ENCODE measurements around the gene TM9SF4.
A peak's percentile ranks its signal among the peaks of the same experiment; 100 is the strongest.

Gene TM9SF4

DNA sequence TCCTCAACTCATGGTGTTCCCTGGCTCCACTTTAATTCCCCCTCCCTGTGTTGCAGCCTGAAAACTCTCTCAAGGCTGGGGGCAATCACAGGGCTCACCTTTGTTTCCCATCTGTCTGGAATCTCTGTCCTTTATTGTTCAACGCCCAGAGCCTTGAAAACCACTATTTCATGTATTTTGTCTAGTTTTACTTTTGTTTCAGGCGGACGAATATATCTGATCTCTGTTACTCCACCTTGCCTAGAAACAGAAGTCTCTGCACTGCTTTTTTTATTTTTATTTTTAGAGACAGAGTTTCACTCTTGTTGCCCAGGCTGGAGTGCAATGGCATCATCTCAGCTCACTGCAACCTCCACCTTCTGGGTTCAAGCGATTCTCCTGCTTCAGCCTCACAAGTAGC lies 70.4 kb downstream of the TM9SF4 start:
- peaks cover 4% of the 10 kb centered on the region for H3K36me3 Mint-ChIP-seq (ENCODE audit: insufficient read depth)
- no peak for DNase-seq (ENCODE audit: low spot score in 2 of 2)
- H3K27ac Mint-ChIP-seq (ENCODE audit: low read depth), result no peak overlapping the region
- ATAC-seq (replicated peaks; ENCODE audit: extremely low read depth, poor library complexity, severe bottlenecking), result no peak
- H3K4me3 Mint-ChIP-seq, result no peak overlapping the region
- H3K4me1 Mint-ChIP-seq, result peaks cover 5% of the 10 kb centered on the region
- no peaks in the 10 kb centered on the region for H3K27me3 Mint-ChIP-seq
- no peaks in the 10 kb centered on the region for H3K9me3 Mint-ChIP-seq

DNA sequence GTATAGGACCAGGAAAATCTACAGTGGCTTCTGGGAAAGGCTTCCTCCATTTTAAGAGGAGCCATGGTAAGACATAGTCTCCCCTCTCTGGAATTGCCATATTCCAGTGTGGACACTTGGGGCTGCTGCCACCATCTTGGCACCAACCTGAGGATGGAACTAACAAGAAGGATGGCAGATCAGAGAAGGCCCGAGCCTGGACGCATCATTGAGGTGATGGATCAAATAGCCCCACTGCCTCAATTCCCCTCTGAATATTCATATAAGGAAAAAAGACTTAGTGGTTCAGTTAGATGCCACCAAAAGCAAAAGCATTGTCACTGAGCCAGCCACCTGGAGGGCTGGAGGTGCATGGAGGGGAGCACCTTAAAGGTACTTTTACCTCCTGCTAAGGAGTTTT lies 72.1 kb downstream of the TM9SF4 start:
- H3K4me3 Mint-ChIP-seq, result no peak overlapping the region
- ATAC-seq (replicated peaks; ENCODE audit: extremely low read depth, poor library complexity, severe bottlenecking) (no peak), DNase-seq (ENCODE audit: low spot score in 2 of 2) (no peak)
- H3K4me1 Mint-ChIP-seq, result peaks cover 5% of the 10 kb centered on the region
- H3K27me3 Mint-ChIP-seq, result no peaks in the 10 kb centered on the region
- H3K27ac Mint-ChIP-seq (ENCODE audit: low read depth), result no peak overlapping the region
- peaks cover 4% of the 10 kb centered on the region for H3K36me3 Mint-ChIP-seq (ENCODE audit: insufficient read depth)
- no peaks in the 10 kb centered on the region for H3K9me3 Mint-ChIP-seq

DNA sequence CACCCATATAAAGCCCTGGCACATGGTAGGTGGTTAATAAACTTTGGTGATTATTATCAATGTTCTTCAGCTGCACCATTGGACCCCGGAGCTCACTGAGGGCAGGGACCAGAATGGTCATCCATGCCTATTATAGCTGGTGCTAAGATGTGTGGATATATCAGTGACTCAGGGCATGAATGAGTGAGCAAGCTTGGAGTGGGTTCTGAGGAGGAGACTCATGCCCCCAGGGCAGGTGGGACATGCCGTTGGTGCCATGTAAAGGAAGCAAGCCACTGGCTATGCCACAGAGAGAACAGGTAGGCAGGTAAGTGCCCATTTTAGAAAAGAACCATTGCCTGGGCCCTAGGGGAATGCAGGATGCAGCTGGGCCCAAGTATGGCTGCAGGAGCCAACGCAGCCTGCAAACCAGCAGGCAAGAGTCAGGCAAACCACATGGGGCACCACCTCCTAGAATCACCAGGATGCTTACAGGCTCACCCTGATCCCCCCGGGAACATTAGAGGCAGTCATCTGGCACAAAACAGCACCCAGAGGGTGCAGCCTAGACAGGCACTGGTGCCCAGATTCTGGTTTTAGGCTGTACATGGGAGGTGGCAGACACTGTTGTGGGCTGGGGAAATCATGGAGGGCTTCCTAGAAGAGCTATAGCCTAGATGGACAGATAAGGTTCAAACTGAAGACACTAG lies 74.6 kb downstream of the TM9SF4 start:
- ATAC-seq (replicated peaks; ENCODE audit: extremely low read depth, poor library complexity, severe bottlenecking), result no peak
- no peak overlapping the region for H3K27ac Mint-ChIP-seq (ENCODE audit: low read depth)
- peaks cover 4% of the 10 kb centered on the region for H3K36me3 Mint-ChIP-seq (ENCODE audit: insufficient read depth)
- H3K4me1 Mint-ChIP-seq, result no peaks in the 10 kb centered on the region
- H3K4me3 Mint-ChIP-seq, result no peak overlapping the region
- H3K9me3 Mint-ChIP-seq, result no peaks in the 10 kb centered on the region
- DNase-seq (ENCODE audit: low spot score in 2 of 2), result no peak
- no peaks in the 10 kb centered on the region for H3K27me3 Mint-ChIP-seq

DNA sequence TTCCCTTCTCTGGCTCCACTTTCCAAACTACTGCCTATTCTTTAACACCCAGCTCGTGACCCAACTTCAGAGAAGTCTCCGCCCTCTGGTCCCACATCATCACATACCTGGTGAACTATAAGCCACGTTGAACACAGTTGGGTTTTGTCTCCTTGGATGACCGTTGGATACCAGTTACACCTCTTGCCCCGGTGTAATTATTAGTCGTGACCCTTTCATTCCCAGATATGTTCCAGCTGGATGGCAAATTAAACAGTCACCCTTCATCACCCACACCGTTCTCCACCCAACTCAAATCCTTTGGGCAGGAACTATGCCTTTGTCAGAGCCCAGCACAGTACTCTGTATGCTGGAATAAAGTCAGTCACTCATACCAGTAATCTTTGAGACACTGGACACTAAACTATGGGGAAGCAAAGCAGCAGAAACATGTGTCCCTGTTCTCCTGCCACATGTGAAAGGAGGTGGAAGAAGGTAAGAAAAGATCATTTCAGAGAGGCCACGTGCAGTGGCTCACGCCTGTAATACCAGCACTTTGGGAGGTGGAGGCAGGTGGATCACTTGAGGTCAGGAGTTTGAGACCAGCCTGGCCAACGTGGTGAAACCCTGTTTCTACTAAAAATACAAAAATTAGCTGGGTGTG lies 75.6 kb downstream of the TM9SF4 start:
- no peak for ATAC-seq (replicated peaks; ENCODE audit: extremely low read depth, poor library complexity, severe bottlenecking)
- no peak for DNase-seq (ENCODE audit: low spot score in 2 of 2)
- H3K27ac Mint-ChIP-seq (ENCODE audit: low read depth), result no peak overlapping the region
- no peaks in the 10 kb centered on the region for H3K4me1 Mint-ChIP-seq
- no peak overlapping the region for H3K4me3 Mint-ChIP-seq
- no peaks in the 10 kb centered on the region for H3K27me3 Mint-ChIP-seq
- H3K9me3 Mint-ChIP-seq, result no peaks in the 10 kb centered on the region
- peaks cover 3% of the 10 kb centered on the region for H3K36me3 Mint-ChIP-seq (ENCODE audit: insufficient read depth)

DNA sequence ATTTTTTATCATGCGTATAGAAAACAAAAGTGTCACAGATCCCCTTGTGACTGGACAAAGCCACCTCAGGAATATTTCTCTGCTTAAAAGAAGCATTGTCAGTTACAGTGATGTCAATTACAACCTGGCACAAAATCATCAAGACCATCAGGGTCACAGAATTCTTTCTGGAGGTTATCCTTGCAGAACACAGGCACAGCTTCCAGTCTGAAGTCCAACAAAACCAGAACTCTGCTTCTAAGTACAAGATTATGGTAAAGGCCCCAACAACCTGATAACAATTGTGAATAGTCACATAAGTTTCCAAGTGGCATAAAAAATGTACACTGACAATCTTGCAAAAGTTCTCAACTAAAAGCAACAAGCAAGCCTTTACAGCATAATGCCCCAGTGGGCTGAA lies 77.0 kb downstream of the TM9SF4 start:
- H3K9me3 Mint-ChIP-seq, result no peaks in the 10 kb centered on the region
- DNase-seq (ENCODE audit: low spot score in 2 of 2), result no peak
- H3K27me3 Mint-ChIP-seq, result no peaks in the 10 kb centered on the region
- no peak overlapping the region for H3K27ac Mint-ChIP-seq (ENCODE audit: low read depth)
- peaks cover 2% of the 10 kb centered on the region for H3K36me3 Mint-ChIP-seq (ENCODE audit: insufficient read depth)
- ATAC-seq (replicated peaks; ENCODE audit: extremely low read depth, poor library complexity, severe bottlenecking), result no peak
- no peaks in the 10 kb centered on the region for H3K4me1 Mint-ChIP-seq
- no peak overlapping the region for H3K4me3 Mint-ChIP-seq

DNA sequence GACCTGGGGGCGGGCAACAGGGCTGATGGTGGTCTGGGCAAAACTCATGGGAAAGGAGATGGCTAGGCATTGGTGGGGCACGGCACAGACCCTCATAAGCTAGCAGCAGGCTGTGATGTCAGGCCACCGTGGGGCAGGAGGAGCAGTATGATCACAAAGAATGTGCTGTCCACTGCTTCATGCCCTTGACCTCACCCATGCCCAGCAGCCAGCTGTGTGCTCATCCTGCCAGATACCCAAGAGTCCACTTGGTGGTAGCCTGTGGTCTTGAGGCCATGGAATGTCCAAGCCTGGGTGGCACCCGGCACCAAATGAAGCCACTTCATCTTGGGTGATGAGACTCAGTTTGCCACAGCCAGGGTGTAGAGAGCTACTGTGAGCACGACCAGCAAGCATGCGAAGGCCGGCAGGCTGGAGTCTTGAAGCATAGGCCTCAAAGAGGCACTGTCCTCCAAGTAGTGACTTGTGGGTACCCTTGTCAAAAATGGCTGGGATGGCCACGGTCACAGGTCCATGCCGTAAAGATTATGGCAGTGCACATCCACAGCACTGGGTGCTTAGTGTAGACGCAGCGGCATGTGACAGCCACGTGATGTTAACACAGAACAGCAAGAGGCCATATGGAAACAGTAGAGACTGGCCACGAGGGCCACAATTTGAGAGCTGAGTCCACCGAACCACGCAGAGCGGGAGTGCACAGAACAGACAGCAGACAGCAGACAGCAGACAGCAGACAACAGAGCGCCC lies 79.0 kb downstream of the TM9SF4 start:
- no peak for ATAC-seq (replicated peaks; ENCODE audit: extremely low read depth, poor library complexity, severe bottlenecking)
- Mint-ChIP-seq H3K36me3 (ENCODE audit: insufficient read depth) (peaks cover 2% of the 10 kb centered on the region), H3K27ac (ENCODE audit: low read depth) (peak overlapping the region; percentile 38), H3K4me1 (peaks cover under 1% of the 10 kb centered on the region), H3K4me3 (peak overlapping the region; percentile 79), H3K9me3 (no peaks in the 10 kb centered on the region), H3K27me3 (no peaks in the 10 kb centered on the region)
- DNase-seq (ENCODE audit: low spot score in 2 of 2), result no peak

GRCh38 chr20:32189123-32189410 lies 79.6 kb downstream of the TM9SF4 start:
- H3K27ac Mint-ChIP-seq (ENCODE audit: low read depth), result peak overlapping the region; percentile 55
- no peaks in the 10 kb centered on the region for H3K27me3 Mint-ChIP-seq
- no peaks in the 10 kb centered on the region for H3K9me3 Mint-ChIP-seq
- peak overlapping the region; percentile 79 for H3K4me3 Mint-ChIP-seq
- DNase-seq (ENCODE audit: low spot score in 2 of 2) (no peak), ATAC-seq (replicated peaks; ENCODE audit: extremely low read depth, poor library complexity, severe bottlenecking) (no peak)
- peaks cover 6% of the 10 kb centered on the region for H3K36me3 Mint-ChIP-seq (ENCODE audit: insufficient read depth)
- peaks cover 6% of the 10 kb centered on the region for H3K4me1 Mint-ChIP-seq

DNA sequence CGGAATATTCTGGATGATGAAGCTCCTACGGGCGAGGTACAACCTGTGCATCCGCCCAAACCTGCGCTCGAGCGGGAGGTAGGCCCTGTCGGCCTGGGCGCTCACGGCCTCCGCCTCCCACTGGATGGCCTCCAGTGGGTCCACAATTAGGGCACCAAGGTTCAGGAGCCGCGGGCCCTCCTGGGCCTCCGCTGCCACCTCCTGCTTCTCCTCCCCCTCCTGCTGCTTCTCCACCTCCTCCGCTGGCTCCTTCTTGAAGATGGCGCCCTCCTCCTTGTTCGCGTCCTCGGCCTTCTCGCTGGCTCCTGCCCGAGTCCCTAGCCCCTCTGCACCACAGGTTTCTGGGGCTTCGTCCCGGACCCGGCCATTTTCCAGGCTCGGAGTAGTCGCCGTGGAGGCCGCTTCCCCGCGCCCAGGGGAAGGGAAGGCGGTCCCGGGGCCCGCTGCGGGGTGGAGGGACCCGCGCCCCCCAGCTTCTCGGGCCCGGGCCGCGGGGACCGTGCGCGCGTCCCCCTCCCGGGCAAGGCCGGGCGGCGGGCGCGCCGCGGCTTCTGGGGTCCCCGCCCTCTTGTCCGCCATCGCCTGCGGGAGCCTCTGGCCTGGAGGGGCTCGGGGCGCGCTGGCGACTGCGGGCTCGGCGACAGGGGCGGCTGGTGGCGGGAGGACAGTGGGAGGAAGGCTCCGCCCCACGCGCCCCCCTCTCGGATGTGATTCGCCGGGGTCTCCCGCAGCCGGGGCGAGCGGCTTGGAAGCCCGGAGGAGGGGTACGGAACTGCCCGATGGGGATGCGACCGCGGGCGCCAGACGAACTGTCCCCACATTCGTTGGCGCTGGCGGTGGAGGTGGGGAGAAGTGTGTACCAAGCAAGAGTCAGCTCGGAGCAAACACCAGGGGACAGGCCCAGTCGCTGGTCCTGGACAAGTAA lies 80.4 kb downstream of the TM9SF4 start:
- H3K4me3 Mint-ChIP-seq, result peak overlapping the region; percentile 79

DNA sequence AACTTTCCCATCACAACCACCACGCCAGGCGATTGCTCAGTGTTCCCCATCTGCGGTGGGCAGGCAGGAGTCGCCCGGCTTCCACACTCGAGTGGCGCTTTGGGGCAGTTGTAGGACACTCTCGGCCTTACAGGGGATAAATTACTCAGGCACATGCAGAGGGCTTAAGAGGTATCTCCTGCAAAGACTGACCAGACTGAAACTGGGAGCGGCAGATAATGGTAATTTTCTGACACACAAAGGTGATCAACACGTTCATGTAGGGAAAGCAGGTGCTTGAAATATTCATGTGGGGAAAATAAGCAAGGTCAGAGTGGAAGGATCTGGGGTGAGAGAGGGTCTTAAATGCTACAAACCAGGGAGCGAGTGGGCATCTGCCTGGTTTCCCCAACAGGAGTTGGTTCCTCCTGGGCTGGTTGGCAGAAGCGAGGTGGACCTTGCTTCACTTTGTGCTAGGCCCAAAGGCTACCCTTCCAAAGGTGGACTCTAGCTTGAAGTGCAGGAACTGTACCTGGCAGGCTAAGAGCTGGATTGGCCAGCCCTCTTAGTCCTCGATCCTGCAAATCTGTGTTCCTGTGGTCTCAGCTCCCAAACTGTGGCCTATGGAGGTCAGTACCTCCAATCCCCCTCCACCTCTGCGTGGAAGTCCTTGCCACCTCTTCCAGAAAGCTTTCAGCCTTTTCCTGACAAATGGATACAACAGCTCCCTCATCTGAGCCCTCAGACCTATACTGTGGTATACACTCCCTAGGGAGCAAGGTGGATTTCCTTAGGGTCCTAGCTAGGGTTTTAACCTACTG lies 81.3 kb downstream of the TM9SF4 start:
- Mint-ChIP-seq H3K4me3 (peak overlapping the region; percentile 79), H3K27ac (ENCODE audit: low read depth) (peak overlapping the region; percentile 55), H3K27me3 (no peaks in the 10 kb centered on the region), H3K36me3 (ENCODE audit: insufficient read depth) (peaks cover 10% of the 10 kb centered on the region), H3K4me1 (peaks cover 11% of the 10 kb centered on the region), H3K9me3 (no peaks in the 10 kb centered on the region)
- DNase-seq (ENCODE audit: low spot score in 2 of 2) (no peak), ATAC-seq (replicated peaks; ENCODE audit: extremely low read depth, poor library complexity, severe bottlenecking) (no peak)

More for the DNA sequence above, 80.4 kb downstream of the TM9SF4 start:
- DNase-seq (ENCODE audit: low spot score in 2 of 2) (peak; percentile 19 to 23), ATAC-seq (replicated peaks; ENCODE audit: extremely low read depth, poor library complexity, severe bottlenecking) (peak; percentile 60)
- Mint-ChIP-seq H3K36me3 (ENCODE audit: insufficient read depth) (peaks cover 8% of the 10 kb centered on the region), H3K27me3 (no peaks in the 10 kb centered on the region), H3K4me1 (peaks cover 11% of the 10 kb centered on the region), H3K27ac (ENCODE audit: low read depth) (peak overlapping the region; percentile 55), H3K9me3 (no peaks in the 10 kb centered on the region)

- no peak for ATAC-seq (replicated peaks; ENCODE audit: extremely low read depth, poor library complexity, severe bottlenecking)
- H3K4me3 Mint-ChIP-seq, result peak overlapping the region; percentile 79
- no peaks in the 10 kb centered on the region for H3K27me3 Mint-ChIP-seq
- H3K36me3 Mint-ChIP-seq (ENCODE audit: insufficient read depth), result peaks cover 15% of the 10 kb centered on the region
- peaks cover 11% of the 10 kb centered on the region for H3K4me1 Mint-ChIP-seq
- no peak for DNase-seq (ENCODE audit: low spot score in 2 of 2)
- no peak overlapping the region for H3K27ac Mint-ChIP-seq (ENCODE audit: low read depth)
- no peaks in the 10 kb centered on the region for H3K9me3 Mint-ChIP-seq
Observed at GRCh38 chr20:32191422-32191821, 81.9 kb downstream of the TM9SF4 start.

- no peak for DNase-seq (ENCODE audit: low spot score in 2 of 2)
- Mint-ChIP-seq H3K9me3 (no peaks in the 10 kb centered on the region), H3K36me3 (ENCODE audit: insufficient read depth) (peaks cover 19% of the 10 kb centered on the region), H3K27ac (ENCODE audit: low read depth) (no peak overlapping the region), H3K27me3 (no peaks in the 10 kb centered on the region), H3K4me3 (no peak overlapping the region), H3K4me1 (peaks cover 11% of the 10 kb centered on the region)
- no peak for ATAC-seq (replicated peaks; ENCODE audit: extremely low read depth, poor library complexity, severe bottlenecking)
Observed at GRCh38 chr20:32191873-32192272, 82.4 kb downstream of the TM9SF4 start.

DNA sequence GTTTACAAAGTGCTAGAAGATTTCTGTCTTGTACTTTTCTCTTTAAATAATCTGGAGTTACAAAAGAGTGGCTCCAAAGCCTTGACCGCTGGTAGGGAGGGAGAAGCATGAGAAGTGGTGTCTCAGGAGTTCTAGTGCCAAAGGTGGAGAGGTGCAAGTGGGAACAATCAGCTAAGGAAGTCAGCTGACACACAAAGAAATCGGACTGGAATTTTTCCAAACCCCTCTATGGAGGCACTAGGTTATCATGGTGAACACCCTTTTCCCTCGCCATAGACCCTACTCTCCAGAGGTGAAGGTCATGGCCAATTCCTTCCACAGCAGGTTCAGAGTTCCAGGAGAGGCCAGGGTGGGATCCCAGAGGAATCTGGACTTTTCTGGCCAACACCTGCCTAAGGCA lies 83.2 kb downstream of the TM9SF4 start:
- no peak overlapping the region for H3K4me3 Mint-ChIP-seq
- no peak overlapping the region for H3K27ac Mint-ChIP-seq (ENCODE audit: low read depth)

More for the DNA sequence above, 83.2 kb downstream of the TM9SF4 start:
- H3K4me1 Mint-ChIP-seq, result peaks cover 11% of the 10 kb centered on the region
- no peaks in the 10 kb centered on the region for H3K9me3 Mint-ChIP-seq
- peaks cover 27% of the 10 kb centered on the region for H3K36me3 Mint-ChIP-seq (ENCODE audit: insufficient read depth)
- ATAC-seq (replicated peaks; ENCODE audit: extremely low read depth, poor library complexity, severe bottlenecking) (no peak), DNase-seq (ENCODE audit: low spot score in 2 of 2) (no peak)
- H3K27me3 Mint-ChIP-seq, result no peaks in the 10 kb centered on the region

All from central memory CD8-positive, alpha-beta T cell (primary cell).